HCT116 (cell line): ENCODE measurements around the gene CELSR3. TPM values are rescaled to one million over a fixed set of nuclear protein-coding genes. Genes with fewer than 3 reads are reported as not detected.

Source experiments
- ATAC-seq: fragments of 200-7000 bp; cut with Tn5 transposase; 2 replicates; pipeline ENCODE4 v1.9.1; 2020; ENCODE audit warnings: mild to moderate bottlenecking, moderate library complexity
- BruUV-seq: library from RNA; stranded (reverse); fragments of 400-500 nt; replicated peaks from 2 replicates; lab custom pipeline; 2021; lab: Mats Ljungman, UMichigan
- CTCF ChIA-PET: fragments of 300-600 bp; sonication (Branson Sonifier 250); formaldehyde crosslinking; loops from one replicate; lab custom pipeline; 2021; ENCODE audit warnings: antibody characterized with exemption; lab: Charles Lee
- POLR2A ChIA-PET: fragments of 300-600, 350-600 bp; sonication (Branson Sonifier 250); formaldehyde crosslinking; loops from one replicate; lab custom pipeline; 2021; ENCODE audit warnings: antibody characterized with exemption; lab: Charles Lee
- RAD21 ChIA-PET, 2 experiments: fragments of 300-600 bp; sonication (Branson Sonifier 250); formaldehyde crosslinking; loops; one replicate each; lab custom pipeline; 2023; ENCODE audit warnings: low total read pairs in 2 of 2; ENCODE audit not compliant: uncharacterized antibody in 2 of 2, unreplicated experiment in 2 of 2, low non-redundant PET in 1 of 2; lab: Charles Lee
- DNase-seq: peaks from one replicate; pipeline ENCODE4 v3.0.0-alpha.2; 2010; ENCODE audit warnings: low read depth, low spot score
- H2AFZ ChIP-seq: fragments of 200-600 bp; shearing (Covaris generic), sonication (generic); 2 replicates; pipeline ENCODE4 v1.6.1; 2017; ENCODE audit warnings: low read depth, mixed run types, mixed read lengths, antibody characterized with exemption, low read length; ENCODE audit not compliant: poor library complexity, severe bottlenecking
- H3K27ac ChIP-seq: 2 replicates; pipeline ENCODE4 v1.5.1; 2012; ENCODE audit warnings: low read depth, low read length
- H3K27me3 ChIP-seq: fragments of 200-600 bp; sonication (generic); 2 replicates; pipeline ENCODE4 v1.6.1; 2016; ENCODE audit warnings: mixed run types, low read length, mixed read lengths; ENCODE audit not compliant: insufficient read depth
- H3K36me3 ChIP-seq, 2 experiments: fragments of 200-500 bp in 1 of 2; fragments of 200-600 bp in 1 of 2; sonication (Bioruptor generic) in 1 of 2; sonication (generic) in 1 of 2; 2 replicates each; pipeline versions ENCODE4 v1.5.1 to v1.6.1; 2014 to 2016; ENCODE audit warnings: low read length in 2 of 2, inconsistent platforms in 1 of 2, mixed read lengths in 1 of 2, mixed run types in 1 of 2; ENCODE audit not compliant: insufficient read depth in 2 of 2, control insufficient read depth in 1 of 2
- H3K4me1 ChIP-seq, 2 experiments: fragments of 200-600 bp in 1 of 2; sonication (generic) in 1 of 2; 2 replicates each; pipeline versions ENCODE4 v1.5.1 to v1.6.1; 2012 to 2017; ENCODE audit warnings: low read length in 2 of 2, inconsistent platforms in 1 of 2, mild to moderate bottlenecking in 1 of 2, mixed read lengths in 1 of 2, mixed run types in 1 of 2, moderate library complexity in 1 of 2; ENCODE audit not compliant: insufficient read depth in 2 of 2, control insufficient read depth in 1 of 2
- H3K4me2 ChIP-seq: fragments of 200-600 bp; sonication (generic); 2 replicates; pipeline ENCODE4 v1.6.1; 2017; ENCODE audit warnings: mixed run types, low read length, mixed read lengths
- H3K4me3 ChIP-seq, 2 experiments: fragments of 200-600 bp in 1 of 2; sonication (generic) in 1 of 2; replicated peaks in 1 of 2; 2 replicates each; pipeline ENCODE4 v1.5.1; 2011 to 2016; ENCODE audit warnings: low read length in 2 of 2, control low read depth in 1 of 2, low read depth in 1 of 2, mild to moderate bottlenecking in 1 of 2, mixed read lengths in 1 of 2, mixed run types in 1 of 2
- H3K79me2 ChIP-seq: fragments of 200-600 bp; sonication (generic); 2 replicates; pipeline ENCODE4 v1.6.1; 2017; ENCODE audit warnings: mild to moderate bottlenecking, mixed run types, low read length, moderate library complexity, mixed read lengths; ENCODE audit not compliant: insufficient read depth
- H3K9ac ChIP-seq: fragments of 200-600 bp; sonication (generic); 2 replicates; pipeline ENCODE4 v1.6.1; 2016; ENCODE audit warnings: low read length, mixed read lengths
- H3K9me2 ChIP-seq: fragments of 200-600 bp; sonication (generic), shearing (Covaris generic); 2 replicates; pipeline ENCODE4 v1.6.1; 2017; ENCODE audit warnings: mixed run types, mild to moderate bottlenecking, moderate library complexity; ENCODE audit not compliant: insufficient read depth
- H3K9me3 ChIP-seq, 2 experiments: fragments of 200-500 bp in 1 of 2; fragments of 200-600 bp in 1 of 2; sonication (Bioruptor generic) in 1 of 2; sonication (generic) in 1 of 2; 2 replicates each; pipeline ENCODE4 v1.6.1; 2014 to 2017; ENCODE audit warnings: low read length in 2 of 2, mixed read lengths in 2 of 2, inconsistent platforms in 1 of 2, low read depth in 1 of 2, mild to moderate bottlenecking in 1 of 2, mixed run types in 1 of 2, moderate library complexity in 1 of 2; ENCODE audit not compliant: control insufficient read depth in 1 of 2, insufficient read depth in 1 of 2
- H4K20me1 ChIP-seq: fragments of 200-600 bp; sonication (generic), shearing (Covaris generic); 2 replicates; pipeline ENCODE4 v1.6.1; 2017; ENCODE audit warnings: mixed run types, mild to moderate bottlenecking, moderate library complexity; ENCODE audit not compliant: insufficient read depth
- CEBPB ChIP-seq: IDR thresholded peaks from 2 replicates; pipeline ENCODE4 v1.6.1; 2012; ENCODE audit warnings: low read depth
- EGR1 ChIP-seq: IDR thresholded peaks from 2 replicates; pipeline ENCODE4 v1.6.1; 2012; ENCODE audit warnings: low read depth
- ELF1 ChIP-seq: IDR thresholded peaks from 2 replicates; pipeline ENCODE4 v1.6.1; 2012; ENCODE audit warnings: low read depth, borderline replicate concordance
- EZH2 ChIP-seq: fragments of 200-600 bp; sonication (generic); IDR thresholded peaks from 2 replicates; pipeline ENCODE4 v1.6.1; 2017; ENCODE audit warnings: antibody characterized with exemption, mixed run types
- EZH2phosphoT487 ChIP-seq: fragments of 200-600 bp; IDR thresholded peaks from 2 replicates; pipeline ENCODE4 v1.6.1; 2018; ENCODE audit warnings: antibody characterized with exemption, borderline replicate concordance
- FOSL1 ChIP-seq: IDR thresholded peaks from 2 replicates; pipeline ENCODE4 v1.6.1; 2012; ENCODE audit warnings: low read depth
- JUND ChIP-seq: IDR thresholded peaks from 2 replicates; pipeline ENCODE4 v1.6.1; 2012
- POLR2A ChIP-seq: IDR thresholded peaks from 2 replicates; pipeline ENCODE4 v1.7.0; 2011; ENCODE audit warnings: borderline replicate concordance; ENCODE audit not compliant: insufficient read depth, insufficient read length; ENCODE audit errors: extremely low read depth
- POLR2AphosphoS5 ChIP-seq: IDR thresholded peaks from 2 replicates; pipeline ENCODE4 v1.6.1; 2011; ENCODE audit warnings: mild to moderate bottlenecking, low read depth, low read length, moderate library complexity
- RAD21 ChIP-seq: IDR thresholded peaks from 2 replicates; pipeline ENCODE4 v1.6.1; 2012; ENCODE audit warnings: low read depth, mild to moderate bottlenecking
- SIN3A ChIP-seq: IDR thresholded peaks from 2 replicates; pipeline ENCODE4 v1.6.1; 2012; ENCODE audit warnings: low read depth
- SP1 ChIP-seq: IDR thresholded peaks from 2 replicates; pipeline ENCODE4 v1.6.1; 2012; ENCODE audit warnings: low read depth
- SRF ChIP-seq: IDR thresholded peaks from 2 replicates; pipeline ENCODE4 v1.6.1; 2012; ENCODE audit warnings: low read depth
- YY1 ChIP-seq: IDR thresholded peaks from 2 replicates; pipeline ENCODE4 v1.6.1; 2011; ENCODE audit warnings: low read length, low read depth, moderate library complexity, mild to moderate bottlenecking; ENCODE audit not compliant: insufficient replicate concordance; ENCODE audit errors: extremely low read depth
- ZNF274 ChIP-seq: fragments of 200-500 bp; sonication (Bioruptor generic); IDR thresholded peaks from 2 replicates; pipeline ENCODE4 v1.6.1; 2014; ENCODE audit warnings: mild to moderate bottlenecking, low read depth, low read length, inconsistent platforms
- intact Hi-C: fragments of 100-400 bp; cut with micrococcal nuclease; formaldehyde crosslinking; loops from 2 replicates; pipeline ENCODE4 v1.10.0; 2022
- total RNA-seq: library from RNA; stranded (reverse); gene quantifications from one replicate; pipeline ENCODE4 v1.2.1, GENCODE V29; 2021; ENCODE audit not compliant: unreplicated experiment
- TF ChIP-seq, protein P1 (sequence below), 3 experiments: fragments of 200-600 bp in 1 of 3; sonication (generic) in 1 of 3; IDR thresholded peaks in 2 of 3; conservative IDR thresholded peaks in 1 of 3; 2 replicates each; pipeline ENCODE4 v1.5.1; 2012 to 2017; ENCODE audit warnings: low read depth in 2 of 3, low read length in 2 of 3, antibody characterized with exemption in 1 of 3, borderline replicate concordance in 1 of 3, control low read depth in 1 of 3, mild to moderate bottlenecking in 1 of 3, mixed read lengths in 1 of 3, mixed run types in 1 of 3, moderate library complexity in 1 of 3; ENCODE audit not compliant: insufficient read depth in 1 of 3
- TF ChIP-seq, protein P2 (sequence below): IDR thresholded peaks from 2 replicates; pipeline ENCODE4 v1.6.1; 2012; ENCODE audit warnings: low read depth
- TF ChIP-seq, protein P3 (sequence below): IDR thresholded peaks from 2 replicates; pipeline ENCODE4 v1.6.1; 2012
- TF ChIP-seq, protein P4 (sequence below): IDR thresholded peaks from 2 replicates; pipeline ENCODE4 v1.6.1; 2012

The CELSR3 gene
- total RNA-seq, 1 experiment from 2014 or later: 7.8 TPM

DNA sequence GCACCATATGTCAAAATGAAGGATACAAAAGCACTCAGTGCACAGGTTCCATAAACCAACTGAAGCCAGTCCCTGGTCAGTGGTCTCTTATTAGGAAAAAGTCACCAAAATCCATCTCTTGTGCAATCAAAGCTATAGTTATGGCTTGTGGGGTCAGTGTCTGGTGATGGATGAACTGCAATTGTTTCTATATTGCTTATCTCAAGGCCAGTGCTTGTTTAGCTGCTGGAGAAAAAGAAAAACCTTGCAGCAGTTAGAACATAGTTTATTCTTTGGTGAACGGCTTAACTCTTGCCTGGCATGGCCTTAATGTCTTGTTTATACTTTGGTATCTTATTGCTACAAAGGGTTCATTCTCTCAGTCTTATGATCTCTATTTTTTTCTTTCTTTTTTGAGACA, 50.4 kb downstream of the CELSR3 start:
- H3K9me2 ChIP-seq: no peaks in the 10 kb centered on the region
- peaks cover 5 to 10% of the 10 kb centered on the region in 2 experiments; a peak in 1 of 4 replicates for H3K36me3 ChIP-seq
- BruUV-seq: no TSS peak
- H3K27ac ChIP-seq: no peak overlapping the region
- H4K20me1 ChIP-seq: no peaks in the 10 kb centered on the region
- H3K4me3 ChIP-seq: no peak overlapping the region
- H3K4me1 ChIP-seq: peaks cover 2 to 19% of the 10 kb centered on the region in 2 experiments; a peak in 2 of 4 replicates
- no peak overlapping the region for H3K9ac ChIP-seq
- peaks cover 22% of the 10 kb centered on the region for H3K79me2 ChIP-seq
- ChIA-PET POLR2A (no interaction called here), CTCF (no interaction called here), RAD21 (interaction anchor here in 1 of 2 experiments (0.7 kb wide), 1 partner anchor 48 kb away, joined by 3 read pairs; no protein-coding TSS in a partner anchor)
- H3K4me2 ChIP-seq: no peak overlapping the region
- H2AFZ ChIP-seq: no peak overlapping the region
- H3K27me3 ChIP-seq: no peaks in the 10 kb centered on the region
- ATAC-seq (no peak), DNase-seq (no peak)
- intact Hi-C loops: no loop called here
- TF ChIP-seq RAD21: no peak
- no peak for TF ChIP-seq SRF
- no peak for TF ChIP-seq POLR2A
- TF ChIP-seq POLR2AphosphoS5: no peak
- no peak for TF ChIP-seq EZH2phosphoT487
- no peak for TF ChIP-seq ZNF274
- TF ChIP-seq FOSL1: no peak
- TF ChIP-seq, protein P1, sequence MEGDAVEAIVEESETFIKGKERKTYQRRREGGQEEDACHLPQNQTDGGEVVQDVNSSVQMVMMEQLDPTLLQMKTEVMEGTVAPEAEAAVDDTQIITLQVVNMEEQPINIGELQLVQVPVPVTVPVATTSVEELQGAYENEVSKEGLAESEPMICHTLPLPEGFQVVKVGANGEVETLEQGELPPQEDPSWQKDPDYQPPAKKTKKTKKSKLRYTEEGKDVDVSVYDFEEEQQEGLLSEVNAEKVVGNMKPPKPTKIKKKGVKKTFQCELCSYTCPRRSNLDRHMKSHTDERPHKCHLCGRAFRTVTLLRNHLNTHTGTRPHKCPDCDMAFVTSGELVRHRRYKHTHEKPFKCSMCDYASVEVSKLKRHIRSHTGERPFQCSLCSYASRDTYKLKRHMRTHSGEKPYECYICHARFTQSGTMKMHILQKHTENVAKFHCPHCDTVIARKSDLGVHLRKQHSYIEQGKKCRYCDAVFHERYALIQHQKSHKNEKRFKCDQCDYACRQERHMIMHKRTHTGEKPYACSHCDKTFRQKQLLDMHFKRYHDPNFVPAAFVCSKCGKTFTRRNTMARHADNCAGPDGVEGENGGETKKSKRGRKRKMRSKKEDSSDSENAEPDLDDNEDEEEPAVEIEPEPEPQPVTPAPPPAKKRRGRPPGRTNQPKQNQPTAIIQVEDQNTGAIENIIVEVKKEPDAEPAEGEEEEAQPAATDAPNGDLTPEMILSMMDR (IDR thresholded peaks at IDR 0.05 in 2 of 3, conservative IDR thresholded peaks at IDR 0.05 in 1 of 3; ENCODE audit: borderline replicate concordance in 1 of 3, insufficient read depth in 1 of 3, low read depth in 2 of 3, low read length in 2 of 3): no peak
- no peak for TF ChIP-seq SIN3A
- TF ChIP-seq JUND: no peak
- TF ChIP-seq ELF1: no peak
- TF ChIP-seq YY1: no peak
- TF ChIP-seq, protein P2, sequence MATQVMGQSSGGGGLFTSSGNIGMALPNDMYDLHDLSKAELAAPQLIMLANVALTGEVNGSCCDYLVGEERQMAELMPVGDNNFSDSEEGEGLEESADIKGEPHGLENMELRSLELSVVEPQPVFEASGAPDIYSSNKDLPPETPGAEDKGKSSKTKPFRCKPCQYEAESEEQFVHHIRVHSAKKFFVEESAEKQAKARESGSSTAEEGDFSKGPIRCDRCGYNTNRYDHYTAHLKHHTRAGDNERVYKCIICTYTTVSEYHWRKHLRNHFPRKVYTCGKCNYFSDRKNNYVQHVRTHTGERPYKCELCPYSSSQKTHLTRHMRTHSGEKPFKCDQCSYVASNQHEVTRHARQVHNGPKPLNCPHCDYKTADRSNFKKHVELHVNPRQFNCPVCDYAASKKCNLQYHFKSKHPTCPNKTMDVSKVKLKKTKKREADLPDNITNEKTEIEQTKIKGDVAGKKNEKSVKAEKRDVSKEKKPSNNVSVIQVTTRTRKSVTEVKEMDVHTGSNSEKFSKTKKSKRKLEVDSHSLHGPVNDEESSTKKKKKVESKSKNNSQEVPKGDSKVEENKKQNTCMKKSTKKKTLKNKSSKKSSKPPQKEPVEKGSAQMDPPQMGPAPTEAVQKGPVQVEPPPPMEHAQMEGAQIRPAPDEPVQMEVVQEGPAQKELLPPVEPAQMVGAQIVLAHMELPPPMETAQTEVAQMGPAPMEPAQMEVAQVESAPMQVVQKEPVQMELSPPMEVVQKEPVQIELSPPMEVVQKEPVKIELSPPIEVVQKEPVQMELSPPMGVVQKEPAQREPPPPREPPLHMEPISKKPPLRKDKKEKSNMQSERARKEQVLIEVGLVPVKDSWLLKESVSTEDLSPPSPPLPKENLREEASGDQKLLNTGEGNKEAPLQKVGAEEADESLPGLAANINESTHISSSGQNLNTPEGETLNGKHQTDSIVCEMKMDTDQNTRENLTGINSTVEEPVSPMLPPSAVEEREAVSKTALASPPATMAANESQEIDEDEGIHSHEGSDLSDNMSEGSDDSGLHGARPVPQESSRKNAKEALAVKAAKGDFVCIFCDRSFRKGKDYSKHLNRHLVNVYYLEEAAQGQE: no peak
- TF ChIP-seq CEBPB: no peak
- TF ChIP-seq EGR1: no peak
- no peak for TF ChIP-seq EZH2
- TF ChIP-seq, protein P3, sequence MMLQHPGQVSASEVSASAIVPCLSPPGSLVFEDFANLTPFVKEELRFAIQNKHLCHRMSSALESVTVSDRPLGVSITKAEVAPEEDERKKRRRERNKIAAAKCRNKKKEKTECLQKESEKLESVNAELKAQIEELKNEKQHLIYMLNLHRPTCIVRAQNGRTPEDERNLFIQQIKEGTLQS: no peak
- TF ChIP-seq, protein P4, sequence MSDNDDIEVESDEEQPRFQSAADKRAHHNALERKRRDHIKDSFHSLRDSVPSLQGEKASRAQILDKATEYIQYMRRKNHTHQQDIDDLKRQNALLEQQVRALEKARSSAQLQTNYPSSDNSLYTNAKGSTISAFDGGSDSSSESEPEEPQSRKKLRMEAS: no peak
- no peak for TF ChIP-seq SP1
- H3K9me3 ChIP-seq: peaks cover 2 to 4% of the 10 kb centered on the region in 2 experiments; a peak in 2 of 4 replicates
